Tibial artery (tissue), 4 donors: ENCODE data around the gene IFT27.

Source experiments
- DNase-seq, 2 donors: peaks; one replicate each; pipeline ENCODE4 v3.0.0-alpha.2; 2019
- H3K27ac ChIP-seq, 2 donors: fragments of 200-600 bp; sonication (generic) in 1 of 2; 1 replicate in 1 of 2; 2 replicates in 1 of 2; pipeline ENCODE4 v1.5.1; 2018 to 2019; ENCODE audit warnings: mild to moderate bottlenecking in 1 of 2
- H3K27me3 ChIP-seq, 2 donors: fragments of 200-600 bp; sonication (generic) in 1 of 2; one replicate each; pipeline versions ENCODE4 v1.5.1 to v1.6.0; 2016 to 2019
- H3K36me3 ChIP-seq, 3 donors: fragments of 200-600 bp; sonication (generic) in 2 of 3; one replicate each; pipeline ENCODE4 v1.5.1; 2016 to 2019; ENCODE audit warnings: mild to moderate bottlenecking in 2 of 3
- H3K4me1 ChIP-seq, 4 donors: fragments of 200-600 bp; sonication (generic) in 2 of 4; 1 replicate in 3 of 4; 2 replicates in 1 of 4; pipeline ENCODE4 v1.5.1; 2016 to 2019
- H3K4me3 ChIP-seq, 2 donors: fragments of 200-600 bp; sonication (generic) in 1 of 2; 1 replicate in 1 of 2; 2 replicates in 1 of 2; pipeline ENCODE4 v1.5.1; 2018 to 2019; ENCODE audit warnings: mild to moderate bottlenecking in 2 of 2
- H3K9me3 ChIP-seq, 3 donors: fragments of 200-600 bp; sonication (generic) in 1 of 3; one replicate each; pipeline ENCODE4 v1.5.1; 2016 to 2019
- CTCF ChIP-seq, 2 experiments: fragments of 200-600 bp in 1 of 2; fragments of 450-650 bp in 1 of 2; IDR thresholded peaks; one replicate each; pipeline ENCODE4 v1.5.1; 2017 to 2019; ENCODE audit warnings: antibody characterized with exemption in 2 of 2, mild to moderate bottlenecking in 1 of 2, moderate library complexity in 1 of 2
- intact Hi-C: fragments of 100-400 bp; cut with DNase I; formaldehyde crosslinking; loops from one replicate; pipeline ENCODE4 v1.15.0; 2023; ENCODE audit warnings: low total_unique reads

The IFT27 gene

GRCh38 chr22:36783743-36784142, 7.8 kb upstream of the IFT27 start:
- intact Hi-C loops, result no loop called here
- DNase-seq, result no peak
- H3K27ac ChIP-seq, result no peak overlapping the region
- no peak for TF ChIP-seq CTCF (IDR thresholded peaks at IDR 0.05)
- no peaks in the 10 kb centered on the region for H3K9me3 ChIP-seq
- peaks cover 0 to 6% (median 2%) of the 10 kb centered on the region in 4 donors for H3K4me1 ChIP-seq
- no peak overlapping the region for H3K4me3 ChIP-seq
- H3K36me3 ChIP-seq, result no peaks in the 10 kb centered on the region
- peaks cover 0 to 53% of the 10 kb centered on the region in 2 donors for H3K27me3 ChIP-seq

GRCh38 chr22:36781656-36782627, 6.0 kb upstream of the IFT27 start:
- Histone ChIP-seq H3K4me1 (peaks cover 0 to 6% (median 2%) of the 10 kb centered on the region in 4 donors), H3K27me3 (peaks cover 0 to 41% of the 10 kb centered on the region in 2 donors), H3K27ac (no peak overlapping the region), H3K36me3 (no peaks in the 10 kb centered on the region), H3K4me3 (no peak overlapping the region), H3K9me3 (no peaks in the 10 kb centered on the region)
- intact Hi-C loops, result no loop called here
- peak; percentile 80 to 82 for TF ChIP-seq CTCF (IDR thresholded peaks at IDR 0.05)
- peak; percentile 68 to 81 for DNase-seq

DNA sequence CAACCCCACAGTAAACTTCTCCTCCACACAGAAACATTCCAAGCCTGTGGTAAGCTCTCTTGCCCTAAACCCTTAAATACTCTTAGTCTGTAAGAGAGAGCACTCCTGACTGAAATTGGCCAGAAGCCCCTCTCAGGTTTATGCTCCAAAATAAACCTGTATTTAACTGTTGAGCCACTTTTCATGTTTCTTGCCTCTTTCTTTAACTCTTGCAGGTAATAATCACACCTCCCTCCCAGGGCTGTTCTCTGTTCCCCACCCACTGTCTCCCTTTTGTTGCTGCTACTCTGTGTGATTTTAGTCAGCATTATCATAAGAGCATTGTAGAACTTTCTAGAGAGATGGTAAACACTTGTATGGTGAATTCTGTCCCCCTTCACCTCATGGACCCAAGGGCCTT, 2.1 kb upstream of the IFT27 start:
- Histone ChIP-seq H3K4me3 (no peak overlapping the region), H3K27ac (no peak overlapping the region), H3K27me3 (peaks cover 0 to 3% of the 10 kb centered on the region in 2 donors), H3K9me3 (no peaks in the 10 kb centered on the region), H3K36me3 (no peaks in the 10 kb centered on the region), H3K4me1 (peaks cover 0 to 18% (median 12%) of the 10 kb centered on the region in 4 donors)
- intact Hi-C loops, result loop anchor here (5.0 kb wide), 1 partner anchor 204 kb away; no protein-coding TSS in a partner anchor
- no peak for TF ChIP-seq CTCF (IDR thresholded peaks at IDR 0.05)
- no peak for DNase-seq

DNA sequence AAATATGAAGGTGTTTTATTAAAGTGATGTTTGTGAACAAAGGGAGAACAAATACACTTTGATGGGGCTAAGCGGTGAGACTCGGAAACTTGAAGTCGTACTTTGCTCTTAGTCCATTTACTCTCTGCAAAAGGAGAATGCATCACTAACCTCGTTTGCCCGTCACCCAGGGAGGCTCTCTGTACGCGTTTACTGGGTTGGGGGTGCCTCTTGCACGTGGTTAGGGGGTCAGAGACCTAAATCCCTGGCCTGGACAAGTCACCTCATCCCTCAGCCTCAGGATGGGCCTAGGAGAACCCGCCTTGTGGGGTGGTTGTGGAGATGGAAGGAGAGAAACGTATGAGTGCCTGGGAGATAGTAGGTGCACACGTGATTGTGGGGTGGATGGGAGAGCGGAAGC, 803 bp upstream of the IFT27 start:
- TF ChIP-seq CTCF (IDR thresholded peaks at IDR 0.05), result no peak
- Histone ChIP-seq H3K4me1 (peaks cover 0 to 13% (median 10%) of the 10 kb centered on the region in 4 donors), H3K27me3 (no peaks in the 10 kb centered on the region), H3K36me3 (no peaks in the 10 kb centered on the region), H3K27ac (peak overlapping the region in 1 of 2 donors; percentile 46), H3K4me3 (peak overlapping the region; percentile 25 to 40), H3K9me3 (no peaks in the 10 kb centered on the region)
- intact Hi-C loops, result loop anchor here (5.0 kb wide), 1 partner anchor 206 kb away; no protein-coding TSS in a partner anchor
- no peak for DNase-seq

DNA sequence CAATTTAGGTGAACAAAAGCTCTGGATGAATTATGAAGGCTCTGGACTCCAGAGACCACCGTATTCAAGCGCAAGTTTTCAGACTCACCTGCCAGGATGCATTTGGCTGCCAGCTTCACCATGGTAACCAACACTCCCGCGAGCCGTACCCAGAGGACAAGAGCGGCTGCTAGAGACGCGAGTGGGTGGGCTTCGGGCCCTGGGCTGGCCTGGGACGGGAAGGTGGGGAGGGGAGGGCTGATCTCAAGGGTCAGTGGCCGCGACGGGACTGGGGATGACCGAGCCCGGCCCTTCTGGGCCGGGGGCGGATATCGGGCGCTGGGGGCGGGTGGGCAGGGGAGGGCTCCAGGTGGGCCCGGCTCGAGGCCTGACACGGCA, 344 bp downstream of the IFT27 start:
- H3K36me3 ChIP-seq, result no peaks in the 10 kb centered on the region
- peak in 1 of 2 donors; percentile 46 for DNase-seq
- peak overlapping the region; percentile 86 to 88 for H3K27ac ChIP-seq
- H3K9me3 ChIP-seq, result no peaks in the 10 kb centered on the region
- intact Hi-C loops, result loop anchor here (5.0 kb wide), 1 partner anchor 207 kb away; no protein-coding TSS in a partner anchor
- H3K4me3 ChIP-seq, result peak overlapping the region; percentile 79 to 96
- H3K27me3 ChIP-seq, result no peaks in the 10 kb centered on the region
- no peak for TF ChIP-seq CTCF (IDR thresholded peaks at IDR 0.05)
- H3K4me1 ChIP-seq, result peaks cover 0 to 13% (median 10%) of the 10 kb centered on the region in 4 donors
